Skeletal muscle tissue (tissue), 4 donors: ENCODE measurements around the gene CEP162. TPM values are rescaled to one million over a fixed set of nuclear protein-coding genes. Genes with fewer than 3 reads are reported as not detected.
"Not testable (repeated sequence)": the region's sequence is repeated elsewhere in the genome, so short reads cannot be mapped to it uniquely, and the experiment has no call there.

Experiments
- H3K27ac ChIP-seq: one replicate; pipeline ENCODE4 v1.7.0; 2013; ENCODE audit warnings: mild to moderate bottlenecking, low read depth, low read length, inconsistent platforms
- H3K27me3 ChIP-seq, 3 donors: one replicate each; pipeline ENCODE4 v1.7.0; 2013; ENCODE audit warnings: low read length in 3 of 3; ENCODE audit not compliant: control insufficient read depth in 3 of 3, insufficient read depth in 3 of 3
- H3K36me3 ChIP-seq, 3 donors: one replicate each; pipeline ENCODE4 v1.7.0; 2013; ENCODE audit warnings: low read length in 3 of 3; ENCODE audit not compliant: control insufficient read depth in 3 of 3, insufficient read depth in 3 of 3
- H3K4me1 ChIP-seq, 3 donors: one replicate each; pipeline ENCODE4 v1.7.0; 2013; ENCODE audit warnings: low read length in 3 of 3, mild to moderate bottlenecking in 3 of 3; ENCODE audit not compliant: control insufficient read depth in 3 of 3, insufficient read depth in 3 of 3
- H3K4me3 ChIP-seq, 3 donors: one replicate each; pipeline ENCODE4 v1.7.0; 2013; ENCODE audit warnings: low read length in 3 of 3
- H3K9ac ChIP-seq, 3 donors: one replicate each; pipeline ENCODE4 v1.7.0; 2013; ENCODE audit warnings: low read length in 3 of 3, mild to moderate bottlenecking in 3 of 3, moderate library complexity in 2 of 3, low read depth in 1 of 3
- H3K9me3 ChIP-seq, 3 donors: one replicate each; pipeline ENCODE4 v1.7.0; 2013; ENCODE audit warnings: low read length in 3 of 3; ENCODE audit not compliant: control insufficient read depth in 3 of 3
- total RNA-seq: library from RNA; depleted of rRNA; stranded (reverse); fragments of >200 nt; gene quantifications from one replicate; pipeline ENCODE4 v1.2.3, GENCODE V29; 2014
- donor health status: Osteomylitis.

CEP162 gene
- total RNA-seq, 1 donor from 2014 or later, result 4.7 TPM

- Histone ChIP-seq H3K4me1 (no peaks in the 10 kb centered on the region), H3K27me3 (no peaks in the 10 kb centered on the region), H3K36me3 (no peaks in the 10 kb centered on the region), H3K4me3 (no peak overlapping the region), H3K27ac (no peak overlapping the region), H3K9me3 (no peaks in the 10 kb centered on the region), H3K9ac (no peak overlapping the region)
Measured at GRCh38 chr6:84107495-84107894, 119.9 kb downstream of the CEP162 start.

GRCh38 chr6:84105215-84105924 is 122.1 kb downstream of the CEP162 start:
- not testable (repeated sequence) for H3K4me3 ChIP-seq, H3K4me1 ChIP-seq, H3K27ac ChIP-seq, H3K27me3 ChIP-seq, H3K36me3 ChIP-seq, H3K9ac ChIP-seq, H3K9me3 ChIP-seq

- H3K27ac ChIP-seq, result no peak overlapping the region
- H3K9me3 ChIP-seq, result no peaks in the 10 kb centered on the region
- H3K4me3 ChIP-seq, result no peak overlapping the region
- no peak overlapping the region for H3K9ac ChIP-seq
- H3K4me1 ChIP-seq, result no peaks in the 10 kb centered on the region
- H3K36me3 ChIP-seq, result no peaks in the 10 kb centered on the region
- no peaks in the 10 kb centered on the region for H3K27me3 ChIP-seq
Measured at GRCh38 chr6:84103029-84103428, 124.4 kb downstream of the CEP162 start.

- no peaks in the 10 kb centered on the region for H3K36me3 ChIP-seq
- no peaks in the 10 kb centered on the region for H3K9me3 ChIP-seq
- H3K4me1 ChIP-seq, result no peaks in the 10 kb centered on the region
- no peaks in the 10 kb centered on the region for H3K27me3 ChIP-seq
- H3K4me3 ChIP-seq, result no peak overlapping the region
- H3K27ac ChIP-seq, result no peak overlapping the region
- no peak overlapping the region for H3K9ac ChIP-seq
Measured at GRCh38 chr6:84095156-84095555, 132.3 kb downstream of the CEP162 start.

- Histone ChIP-seq H3K4me3 (no peak overlapping the region), H3K27me3 (no peaks in the 10 kb centered on the region), H3K4me1 (no peaks in the 10 kb centered on the region), H3K27ac (no peak overlapping the region), H3K36me3 (no peaks in the 10 kb centered on the region), H3K9ac (no peak overlapping the region), H3K9me3 (no peaks in the 10 kb centered on the region)
Measured at GRCh38 chr6:84093441-84094435, 133.7 kb downstream of the CEP162 start.

GRCh38 chr6:84089552-84089951 is 137.9 kb downstream of the CEP162 start:
- no peak overlapping the region for H3K27ac ChIP-seq
- H3K4me1 ChIP-seq, result no peaks in the 10 kb centered on the region
- no peak overlapping the region for H3K9ac ChIP-seq
- no peak overlapping the region for H3K4me3 ChIP-seq
- no peaks in the 10 kb centered on the region for H3K9me3 ChIP-seq
- no peaks in the 10 kb centered on the region for H3K36me3 ChIP-seq
- H3K27me3 ChIP-seq, result no peaks in the 10 kb centered on the region

- no peak overlapping the region for H3K4me3 ChIP-seq
- H3K36me3 ChIP-seq, result no peaks in the 10 kb centered on the region
- no peaks in the 10 kb centered on the region for H3K4me1 ChIP-seq
- no peak overlapping the region for H3K9ac ChIP-seq
- H3K9me3 ChIP-seq, result no peaks in the 10 kb centered on the region
- H3K27me3 ChIP-seq, result no peaks in the 10 kb centered on the region
- no peak overlapping the region for H3K27ac ChIP-seq
Measured at GRCh38 chr6:84089081-84089480, 138.4 kb downstream of the CEP162 start.

- no peaks in the 10 kb centered on the region for H3K27me3 ChIP-seq
- no peak overlapping the region for H3K9ac ChIP-seq
- no peak overlapping the region for H3K4me3 ChIP-seq
- no peaks in the 10 kb centered on the region for H3K9me3 ChIP-seq
- no peak overlapping the region for H3K27ac ChIP-seq
- H3K4me1 ChIP-seq, result no peaks in the 10 kb centered on the region
- no peaks in the 10 kb centered on the region for H3K36me3 ChIP-seq
Measured at GRCh38 chr6:84086545-84087429, 140.7 kb downstream of the CEP162 start.

GRCh38 chr6:84086056-84086455 is 141.4 kb downstream of the CEP162 start:
- H3K36me3 ChIP-seq, result no peaks in the 10 kb centered on the region
- no peak overlapping the region for H3K9ac ChIP-seq
- H3K9me3 ChIP-seq, result no peaks in the 10 kb centered on the region
- no peaks in the 10 kb centered on the region for H3K27me3 ChIP-seq
- no peak overlapping the region for H3K27ac ChIP-seq
- no peak overlapping the region for H3K4me3 ChIP-seq
- H3K4me1 ChIP-seq, result no peaks in the 10 kb centered on the region
